IMR-90 (cell line): Measurements from ENCODE around the gene KLRF2. TPM values are rescaled to one million over a fixed set of nuclear protein-coding genes. Genes with fewer than 3 reads are reported as not detected.

Source experiments
- ATAC-seq: fragments of 200-7000 bp; cut with Tn5 transposase; 2 replicates; pipeline ENCODE4 v1.9.1; 2020; ENCODE audit warnings: low read depth, mild to moderate bottlenecking, moderate library complexity
- BruUV-seq: library from RNA; stranded (reverse); fragments of 400-500 nt; replicated peaks from 2 replicates; lab custom pipeline; 2021; lab: Mats Ljungman, UMichigan
- CTCF ChIA-PET: fragments of 300-600 bp; formaldehyde crosslinking; extraction: SDS; loops from one replicate; lab custom pipeline; 2021; ENCODE audit warnings: antibody characterized with exemption; lab: Yijun Ruan, JAX
- POLR2A ChIA-PET: fragments of 300-600 bp; sonication (Branson Sonifier 250); formaldehyde crosslinking; loops from one replicate; lab custom pipeline; 2022; ENCODE audit warnings: antibody characterized with exemption; ENCODE audit not compliant: unreplicated experiment; lab: Charles Lee
- DNase-seq: peaks from one replicate; pipeline ENCODE4 v3.0.0; 2013
- H2AFZ ChIP-seq: replicated peaks from 2 replicates; pipeline ENCODE3; 2013; ENCODE audit warnings: low read length, mild to moderate bottlenecking; ENCODE audit not compliant: poor library complexity
- H2AK5ac ChIP-seq: 2 replicates; pipeline ENCODE4 v1.6.1; 2013; ENCODE audit warnings: low read depth, low read length, inconsistent platforms
- H2AK9ac ChIP-seq: replicated peaks from 2 replicates; pipeline ENCODE3; 2013; ENCODE audit warnings: mild to moderate bottlenecking, low read depth, low read length, moderate library complexity; ENCODE audit not compliant: poor library complexity
- H2BK120ac ChIP-seq: 2 replicates; pipeline ENCODE4 v1.6.1; 2013; ENCODE audit warnings: low read depth, low read length, inconsistent platforms
- H2BK15ac ChIP-seq: 3 replicates; pipeline ENCODE4 v1.6.1; 2013; ENCODE audit warnings: low read depth, low read length, inconsistent platforms
- H2BK20ac ChIP-seq: 2 replicates; pipeline ENCODE4 v1.6.1; 2013; ENCODE audit warnings: low read depth, mild to moderate bottlenecking, inconsistent platforms, low read length, moderate library complexity
- H2BK5ac ChIP-seq: 2 replicates; pipeline ENCODE4 v1.6.1; 2013; ENCODE audit warnings: mild to moderate bottlenecking, low read depth, low read length, inconsistent platforms; ENCODE audit not compliant: poor library complexity, severe bottlenecking
- H3K14ac ChIP-seq: replicated peaks from 2 replicates; pipeline ENCODE4 v1.6.1; 2013; ENCODE audit warnings: low read depth, low read length, inconsistent platforms
- H3K18ac ChIP-seq: 2 replicates; pipeline ENCODE4 v1.6.1; 2013; ENCODE audit warnings: low read depth, low read length, control low read depth
- H3K23ac ChIP-seq: 2 replicates; pipeline ENCODE4 v1.6.1; 2013; ENCODE audit warnings: low read depth, low read length, inconsistent platforms
- H3K27ac ChIP-seq: 2 replicates; pipeline ENCODE4 v1.5.1; 2013; ENCODE audit warnings: mild to moderate bottlenecking, control low read depth, low read length; ENCODE audit not compliant: insufficient read depth
- H3K27me3 ChIP-seq: 2 replicates; pipeline ENCODE4 v1.6.1; 2013; ENCODE audit warnings: low read length; ENCODE audit not compliant: control insufficient read depth, insufficient read depth
- H3K36me3 ChIP-seq: 2 replicates; pipeline ENCODE4 v1.6.1; 2013; ENCODE audit warnings: low read length, mixed read lengths; ENCODE audit not compliant: control insufficient read depth, insufficient read depth
- H3K4ac ChIP-seq: 2 replicates; pipeline ENCODE4 v1.6.1; 2013; ENCODE audit warnings: low read depth, low read length, inconsistent platforms
- H3K4me1 ChIP-seq: 2 replicates; pipeline ENCODE4 v1.6.1; 2013; ENCODE audit warnings: low read length, mixed read lengths; ENCODE audit not compliant: control insufficient read depth, insufficient read depth
- H3K4me2 ChIP-seq: 2 replicates; pipeline ENCODE4 v1.6.1; 2013; ENCODE audit warnings: low read depth, mild to moderate bottlenecking, control low read depth, low read length, moderate library complexity
- H3K4me3 ChIP-seq: 2 replicates; pipeline ENCODE4 v1.5.1; 2013; ENCODE audit warnings: low read depth, mild to moderate bottlenecking, control low read depth, low read length, moderate library complexity; ENCODE audit not compliant: insufficient read depth
- H3K56ac ChIP-seq: 2 replicates; pipeline ENCODE4 v1.6.1; 2013; ENCODE audit warnings: low read length, inconsistent platforms; ENCODE audit not compliant: insufficient read depth; ENCODE audit errors: extremely low read depth
- H3K79me1 ChIP-seq, 2 experiments: 2 replicates each; pipeline ENCODE4 v1.6.1; 2013; ENCODE audit warnings: low read length in 2 of 2, inconsistent platforms in 1 of 2, low read depth in 1 of 2
- H3K9ac ChIP-seq: 2 replicates; pipeline ENCODE4 v1.6.1; 2013; ENCODE audit warnings: low read depth, low read length, control low read depth
- H3K9me1 ChIP-seq: 2 replicates; pipeline ENCODE4 v1.6.1; 2013; ENCODE audit warnings: low read length, inconsistent platforms; ENCODE audit not compliant: insufficient read depth
- H3K9me3 ChIP-seq: 2 replicates; pipeline ENCODE4 v1.6.1; 2013; ENCODE audit warnings: low read length; ENCODE audit not compliant: control insufficient read depth, insufficient read depth
- H4K20me1 ChIP-seq: 2 replicates; pipeline ENCODE4 v1.6.1; 2013; ENCODE audit warnings: low read length, inconsistent platforms; ENCODE audit not compliant: insufficient read depth
- H4K5ac ChIP-seq: 2 replicates; pipeline ENCODE4 v1.6.1; 2013; ENCODE audit warnings: mild to moderate bottlenecking, low read depth, low read length, control low read depth
- H4K8ac ChIP-seq, 2 experiments: 2 replicates each; pipeline ENCODE4 v1.6.1; 2013; ENCODE audit warnings: low read depth in 2 of 2, low read length in 2 of 2, control low read depth in 1 of 2, inconsistent platforms in 1 of 2
- H4K91ac ChIP-seq: 2 replicates; pipeline ENCODE4 v1.6.1; 2013; ENCODE audit warnings: low read depth, low read length, inconsistent platforms; ENCODE audit not compliant: insufficient read depth
- BHLHE40 ChIP-seq: fragments of 150-350 bp; IDR thresholded peaks from 2 replicates; pipeline ENCODE4 v1.6.1; 2016; ENCODE audit warnings: mild to moderate bottlenecking, low read depth, low read length
- CEBPB ChIP-seq: IDR thresholded peaks from 2 replicates; pipeline ENCODE4 v1.6.1; 2012; ENCODE audit warnings: low read depth, low read length, improper control_type of control experiment
- CHD1 ChIP-seq: IDR thresholded peaks from 2 replicates; pipeline ENCODE4 v1.6.1; 2012; ENCODE audit warnings: low read depth, low read length, improper control_type of control experiment
- FOS ChIP-seq: fragments of 150-350 bp; IDR thresholded peaks from 2 replicates; pipeline ENCODE4 v1.6.1; 2016; ENCODE audit warnings: low read depth, low read length
- MAFK ChIP-seq: IDR thresholded peaks from 2 replicates; pipeline ENCODE4 v1.6.1; 2012; ENCODE audit warnings: low read depth, low read length, improper control_type of control experiment
- MAZ ChIP-seq: IDR thresholded peaks from 2 replicates; pipeline ENCODE4 v1.6.1; 2012; ENCODE audit warnings: low read depth, mild to moderate bottlenecking, low read length, improper control_type of control experiment, moderate library complexity, borderline replicate concordance
- MXI1 ChIP-seq: IDR thresholded peaks from 2 replicates; pipeline ENCODE4 v1.6.1; 2012; ENCODE audit warnings: low read depth, mild to moderate bottlenecking, low read length, moderate library complexity, borderline replicate concordance
- NFE2L2 ChIP-seq: fragments of 150-350 bp; IDR thresholded peaks from 2 replicates; pipeline ENCODE4 v1.6.1; 2016; ENCODE audit warnings: low read depth, mild to moderate bottlenecking, low read length
- POLR2A ChIP-seq: IDR thresholded peaks from 2 replicates; pipeline ENCODE4 v1.6.1; 2012; ENCODE audit warnings: mild to moderate bottlenecking, low read depth, low read length
- RAD21 ChIP-seq: IDR thresholded peaks from 2 replicates; pipeline ENCODE4 v1.6.1; 2012; ENCODE audit warnings: low read length, improper control_type of control experiment
- RCOR1 ChIP-seq: IDR thresholded peaks from 2 replicates; pipeline ENCODE4 v1.6.1; 2012; ENCODE audit warnings: mild to moderate bottlenecking, low read length, improper control_type of control experiment; ENCODE audit not compliant: insufficient replicate concordance
- RFX5 ChIP-seq: IDR thresholded peaks from 2 replicates; pipeline ENCODE4 v1.8.0; 2012; ENCODE audit warnings: low read depth, mild to moderate bottlenecking, low read length, moderate library complexity
- SMC3 ChIP-seq: fragments of 150-350 bp; IDR thresholded peaks from 2 replicates; pipeline ENCODE4 v1.6.1; 2016; ENCODE audit warnings: low read depth, mild to moderate bottlenecking, antibody characterized with exemption, low read length, moderate library complexity
- WGBS, 2 experiments: methylation state at CpG; one replicate each; pipeline versions ENCODE4 v1.1.5 to v1.1.7; 2013; ENCODE audit warnings: missing lambda C conversion rate in 2 of 2; ENCODE audit not compliant: insufficient read length in 1 of 2; ENCODE audit errors: extremely low coverage in 2 of 2; 5-methylcytosine and 5-hydroxymethylcytosine counted together
- dilution Hi-C: fragments of 300-500 bp; cut with HindIII; formaldehyde crosslinking; loops from one replicate; pipeline ENCODE4 v1.14.3; 2018; ENCODE audit warnings: low sequenced_read_pairs; ENCODE audit not compliant: unreplicated experiment
- in situ Hi-C: fragments of 300-500 bp; cut with MboI; formaldehyde crosslinking; loops from 3 replicates; pipeline ENCODE4 v1.14.3; 2019; ENCODE audit warnings: low sequenced_read_pairs, inconsistent platforms, mixed read lengths
- intact Hi-C: fragments of 100-400 bp; cut with micrococcal nuclease; formaldehyde crosslinking; loops from 2 replicates; pipeline ENCODE4 v1.10.0; 2022
- polyA plus RNA-seq, 3 experiments: library from polyadenylated mRNA; depleted of rRNA; stranded (reverse); fragments of >200 nt; gene quantifications; 2 replicates each; pipeline ENCODE4 v1.2.3, GENCODE V29; 2012; ENCODE audit warnings: low replicate concordance in 1 of 3
- total RNA-seq: library from RNA; depleted of rRNA; stranded (reverse); fragments of >200 nt; gene quantifications from 2 replicates; pipeline ENCODE4 v1.2.3, GENCODE V29; 2012
- TF ChIP-seq, protein P1 (sequence below): conservative IDR thresholded peaks from 2 replicates; pipeline ENCODE4 v1.5.1; 2012; ENCODE audit warnings: mild to moderate bottlenecking, low read depth, low read length, improper control_type of control experiment
- TF ChIP-seq, protein P2 (sequence below): fragments of 150-350 bp; IDR thresholded peaks from 2 replicates; pipeline ENCODE4 v1.6.1; 2016; ENCODE audit warnings: low read depth, mild to moderate bottlenecking, low read length, moderate library complexity, borderline replicate concordance
- TF ChIP-seq, protein P3 (sequence below): fragments of 150-350 bp; IDR thresholded peaks from 2 replicates; pipeline ENCODE4 v1.6.1; 2017; ENCODE audit warnings: mild to moderate bottlenecking, antibody characterized with exemption, low read length, low read depth

Gene KLRF2
- total and polyA plus RNA-seq, 2 of the 4 experiments (the other 2 are of a cell fraction), result not detected

DNA sequence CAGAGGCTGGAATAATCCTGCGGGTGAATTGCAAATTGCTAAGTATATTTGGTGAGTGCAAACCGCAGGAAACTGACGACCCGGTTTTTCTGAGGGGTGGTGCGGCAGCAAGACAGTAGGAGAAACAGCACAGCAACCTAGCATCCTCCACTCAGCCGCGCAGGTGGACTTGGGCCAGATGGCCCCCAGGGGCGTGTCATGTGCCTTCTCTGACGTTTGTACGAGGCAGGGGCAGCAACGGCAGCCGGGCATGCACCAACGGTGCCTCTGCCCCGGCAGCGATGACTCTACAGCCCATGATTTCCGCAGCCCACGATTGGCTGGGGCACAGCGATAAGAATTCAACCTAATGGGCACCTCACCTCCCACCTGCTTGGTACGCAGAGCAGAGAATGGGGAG lies 62.0 kb downstream of the KLRF2 start:
- H4K8ac ChIP-seq, result no peak overlapping the region
- ChIA-PET POLR2A (no interaction called here), CTCF (interaction anchor here (1.0 kb wide), 1 partner anchor 196 kb away, joined by 3 read pairs; no protein-coding TSS in a partner anchor)
- peak overlapping the region; percentile 72 for H2AFZ ChIP-seq
- dilution Hi-C loops, result no loop called here
- H3K27ac ChIP-seq, result no peak overlapping the region
- BruUV-seq, result no TSS peak
- no peak overlapping the region for H2BK20ac ChIP-seq
- no peak overlapping the region for H2BK15ac ChIP-seq
- no peak overlapping the region for H2BK120ac ChIP-seq
- no peaks in the 10 kb centered on the region; the same call in 1 of the 2 replicates for H3K9me1 ChIP-seq
- no peak overlapping the region for H3K18ac ChIP-seq
- H3K4me1 ChIP-seq, result no peaks in the 10 kb centered on the region
- H4K91ac ChIP-seq, result no peak overlapping the region
- H2AK9ac ChIP-seq, result no peak overlapping the region
- H3K4ac ChIP-seq, result no peak overlapping the region
- H3K23ac ChIP-seq, result no peak overlapping the region
- H3K79me1 ChIP-seq, result no peaks in the 10 kb centered on the region
- H4K5ac ChIP-seq, result no peak overlapping the region
- no peak overlapping the region for H3K14ac ChIP-seq
- H3K4me2 ChIP-seq, result no peak overlapping the region; the same call in 1 of the 2 replicates
- intact Hi-C loops, result loop anchor here (5.0 kb wide), 1 partner anchor 199 kb away; no protein-coding TSS in a partner anchor
- no peak for DNase-seq
- H3K9ac ChIP-seq, result no peak overlapping the region
- H3K36me3 ChIP-seq, result no peaks in the 10 kb centered on the region
- no peak overlapping the region for H2AK5ac ChIP-seq
- no peaks in the 10 kb centered on the region for H3K9me3 ChIP-seq
- in situ Hi-C loops, result no loop called here
- H2BK5ac ChIP-seq, result no peak overlapping the region
- no peak overlapping the region for H3K56ac ChIP-seq
- peaks cover 9% of the 10 kb centered on the region for H3K27me3 ChIP-seq
- no peak overlapping the region for H3K4me3 ChIP-seq
- TF ChIP-seq CHD1 (no peak), CEBPB (no peak), SMC3 (no peak), FOS (no peak), NFE2L2 (no peak), MAFK (no peak), BHLHE40 (no peak), RCOR1 (no peak), MXI1 (no peak), MAZ (no peak), POLR2A (no peak), RAD21 (no peak), RFX5 (no peak)
- TF ChIP-seq, protein P1, sequence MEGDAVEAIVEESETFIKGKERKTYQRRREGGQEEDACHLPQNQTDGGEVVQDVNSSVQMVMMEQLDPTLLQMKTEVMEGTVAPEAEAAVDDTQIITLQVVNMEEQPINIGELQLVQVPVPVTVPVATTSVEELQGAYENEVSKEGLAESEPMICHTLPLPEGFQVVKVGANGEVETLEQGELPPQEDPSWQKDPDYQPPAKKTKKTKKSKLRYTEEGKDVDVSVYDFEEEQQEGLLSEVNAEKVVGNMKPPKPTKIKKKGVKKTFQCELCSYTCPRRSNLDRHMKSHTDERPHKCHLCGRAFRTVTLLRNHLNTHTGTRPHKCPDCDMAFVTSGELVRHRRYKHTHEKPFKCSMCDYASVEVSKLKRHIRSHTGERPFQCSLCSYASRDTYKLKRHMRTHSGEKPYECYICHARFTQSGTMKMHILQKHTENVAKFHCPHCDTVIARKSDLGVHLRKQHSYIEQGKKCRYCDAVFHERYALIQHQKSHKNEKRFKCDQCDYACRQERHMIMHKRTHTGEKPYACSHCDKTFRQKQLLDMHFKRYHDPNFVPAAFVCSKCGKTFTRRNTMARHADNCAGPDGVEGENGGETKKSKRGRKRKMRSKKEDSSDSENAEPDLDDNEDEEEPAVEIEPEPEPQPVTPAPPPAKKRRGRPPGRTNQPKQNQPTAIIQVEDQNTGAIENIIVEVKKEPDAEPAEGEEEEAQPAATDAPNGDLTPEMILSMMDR, result no peak
- TF ChIP-seq, protein P2, sequence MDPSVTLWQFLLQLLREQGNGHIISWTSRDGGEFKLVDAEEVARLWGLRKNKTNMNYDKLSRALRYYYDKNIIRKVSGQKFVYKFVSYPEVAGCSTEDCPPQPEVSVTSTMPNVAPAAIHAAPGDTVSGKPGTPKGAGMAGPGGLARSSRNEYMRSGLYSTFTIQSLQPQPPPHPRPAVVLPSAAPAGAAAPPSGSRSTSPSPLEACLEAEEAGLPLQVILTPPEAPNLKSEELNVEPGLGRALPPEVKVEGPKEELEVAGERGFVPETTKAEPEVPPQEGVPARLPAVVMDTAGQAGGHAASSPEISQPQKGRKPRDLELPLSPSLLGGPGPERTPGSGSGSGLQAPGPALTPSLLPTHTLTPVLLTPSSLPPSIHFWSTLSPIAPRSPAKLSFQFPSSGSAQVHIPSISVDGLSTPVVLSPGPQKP, result no peak
- TF ChIP-seq, protein P3, sequence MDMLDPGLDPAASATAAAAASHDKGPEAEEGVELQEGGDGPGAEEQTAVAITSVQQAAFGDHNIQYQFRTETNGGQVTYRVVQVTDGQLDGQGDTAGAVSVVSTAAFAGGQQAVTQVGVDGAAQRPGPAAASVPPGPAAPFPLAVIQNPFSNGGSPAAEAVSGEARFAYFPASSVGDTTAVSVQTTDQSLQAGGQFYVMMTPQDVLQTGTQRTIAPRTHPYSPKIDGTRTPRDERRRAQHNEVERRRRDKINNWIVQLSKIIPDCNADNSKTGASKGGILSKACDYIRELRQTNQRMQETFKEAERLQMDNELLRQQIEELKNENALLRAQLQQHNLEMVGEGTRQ, result no peak
- 29% methylated on average over 6 of the region's 19 CpGs; no CpG with 5 or more reads in 1 of the 2 experiments for WGBS, 2 experiments
- ATAC-seq, result no peak
- no peaks in the 10 kb centered on the region for H4K20me1 ChIP-seq
